Measurements from ENCODE around the gene TIMM17B.

DNA sequence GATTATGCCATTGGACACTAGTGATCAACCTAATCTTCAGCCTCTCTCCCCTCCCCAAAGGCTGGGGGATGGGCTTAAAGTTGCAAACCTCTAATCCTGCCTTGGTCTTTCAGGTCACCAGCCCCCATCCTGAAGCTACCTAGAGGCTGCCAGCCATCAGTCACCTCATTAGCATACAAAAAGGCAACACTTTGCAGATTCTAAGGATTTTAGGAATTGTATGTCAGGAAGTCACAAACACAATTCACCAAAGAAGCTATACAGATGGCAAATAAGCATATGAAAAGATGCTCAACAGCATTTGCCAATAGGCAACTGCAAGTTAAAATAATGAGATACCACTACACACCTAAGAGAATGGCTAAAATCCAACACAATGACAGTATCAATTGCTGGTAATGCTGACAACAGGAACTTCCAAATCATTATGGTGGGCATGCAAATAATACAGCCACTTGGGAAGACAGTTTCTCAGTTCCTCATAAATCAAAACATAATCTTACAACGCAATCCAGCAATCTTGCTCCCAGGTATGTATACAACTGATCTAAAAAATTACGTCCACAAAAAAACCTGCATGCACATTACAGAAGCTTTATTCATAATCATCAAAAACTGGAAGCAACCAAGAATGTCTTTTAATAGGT is 30.3 kb upstream of the TIMM17B start:
- TF ChIP-seq POLR2AphosphoS5 (IDR thresholded peaks at IDR 0.05) (no peak), EP300 (IDR thresholded peaks at IDR 0.05; ENCODE audit: low read depth) (no peak)
- TF ChIP-seq, protein P1, sequence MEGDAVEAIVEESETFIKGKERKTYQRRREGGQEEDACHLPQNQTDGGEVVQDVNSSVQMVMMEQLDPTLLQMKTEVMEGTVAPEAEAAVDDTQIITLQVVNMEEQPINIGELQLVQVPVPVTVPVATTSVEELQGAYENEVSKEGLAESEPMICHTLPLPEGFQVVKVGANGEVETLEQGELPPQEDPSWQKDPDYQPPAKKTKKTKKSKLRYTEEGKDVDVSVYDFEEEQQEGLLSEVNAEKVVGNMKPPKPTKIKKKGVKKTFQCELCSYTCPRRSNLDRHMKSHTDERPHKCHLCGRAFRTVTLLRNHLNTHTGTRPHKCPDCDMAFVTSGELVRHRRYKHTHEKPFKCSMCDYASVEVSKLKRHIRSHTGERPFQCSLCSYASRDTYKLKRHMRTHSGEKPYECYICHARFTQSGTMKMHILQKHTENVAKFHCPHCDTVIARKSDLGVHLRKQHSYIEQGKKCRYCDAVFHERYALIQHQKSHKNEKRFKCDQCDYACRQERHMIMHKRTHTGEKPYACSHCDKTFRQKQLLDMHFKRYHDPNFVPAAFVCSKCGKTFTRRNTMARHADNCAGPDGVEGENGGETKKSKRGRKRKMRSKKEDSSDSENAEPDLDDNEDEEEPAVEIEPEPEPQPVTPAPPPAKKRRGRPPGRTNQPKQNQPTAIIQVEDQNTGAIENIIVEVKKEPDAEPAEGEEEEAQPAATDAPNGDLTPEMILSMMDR (IDR thresholded peaks at IDR 0.05) = no peak

All from transverse colon (tissue), 4 donors.